ENCODE data around the gene KLK7. TPM values are rescaled to one million over a fixed set of nuclear protein-coding genes. Genes with fewer than 3 reads are reported as not detected.

The KLK7 gene
- total RNA-seq, 4 donors from 2014 or later: 9.5 to 309 (median 198) TPM

- peak overlapping the region in 3 of 4 donors; percentile 91 to 95 (median 92) for H3K27ac ChIP-seq
- peaks cover 0 to 17% (median 0%) of the 10 kb centered on the region in 3 donors for H3K36me3 ChIP-seq
- H3K4me3 ChIP-seq: peak overlapping the region in 2 of 4 donors; percentile 61 to 64
- peaks cover 0 to 59% (median 0%) of the 10 kb centered on the region in 4 donors for H3K27me3 ChIP-seq
- H3K4me1 ChIP-seq: peaks cover 7 to 48% (median 11%) of the 10 kb centered on the region in 3 donors
- H3K9me3 ChIP-seq: no peaks in the 10 kb centered on the region
- WGBS, 2 donors: 60 to 61% methylated on average over 5 of the region's 5 CpGs
- intact Hi-C loops (cut with DNase I): no loop called here
- TF ChIP-seq POLR2A (IDR thresholded peaks at IDR 0.05): no peak
- TF ChIP-seq, protein P1, sequence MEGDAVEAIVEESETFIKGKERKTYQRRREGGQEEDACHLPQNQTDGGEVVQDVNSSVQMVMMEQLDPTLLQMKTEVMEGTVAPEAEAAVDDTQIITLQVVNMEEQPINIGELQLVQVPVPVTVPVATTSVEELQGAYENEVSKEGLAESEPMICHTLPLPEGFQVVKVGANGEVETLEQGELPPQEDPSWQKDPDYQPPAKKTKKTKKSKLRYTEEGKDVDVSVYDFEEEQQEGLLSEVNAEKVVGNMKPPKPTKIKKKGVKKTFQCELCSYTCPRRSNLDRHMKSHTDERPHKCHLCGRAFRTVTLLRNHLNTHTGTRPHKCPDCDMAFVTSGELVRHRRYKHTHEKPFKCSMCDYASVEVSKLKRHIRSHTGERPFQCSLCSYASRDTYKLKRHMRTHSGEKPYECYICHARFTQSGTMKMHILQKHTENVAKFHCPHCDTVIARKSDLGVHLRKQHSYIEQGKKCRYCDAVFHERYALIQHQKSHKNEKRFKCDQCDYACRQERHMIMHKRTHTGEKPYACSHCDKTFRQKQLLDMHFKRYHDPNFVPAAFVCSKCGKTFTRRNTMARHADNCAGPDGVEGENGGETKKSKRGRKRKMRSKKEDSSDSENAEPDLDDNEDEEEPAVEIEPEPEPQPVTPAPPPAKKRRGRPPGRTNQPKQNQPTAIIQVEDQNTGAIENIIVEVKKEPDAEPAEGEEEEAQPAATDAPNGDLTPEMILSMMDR (IDR thresholded peaks at IDR 0.05): no peak
- no peak for DNase-seq
Measured at GRCh38 chr19:51027873-51028272, 44.2 kb upstream of the KLK7 start.

DNA sequence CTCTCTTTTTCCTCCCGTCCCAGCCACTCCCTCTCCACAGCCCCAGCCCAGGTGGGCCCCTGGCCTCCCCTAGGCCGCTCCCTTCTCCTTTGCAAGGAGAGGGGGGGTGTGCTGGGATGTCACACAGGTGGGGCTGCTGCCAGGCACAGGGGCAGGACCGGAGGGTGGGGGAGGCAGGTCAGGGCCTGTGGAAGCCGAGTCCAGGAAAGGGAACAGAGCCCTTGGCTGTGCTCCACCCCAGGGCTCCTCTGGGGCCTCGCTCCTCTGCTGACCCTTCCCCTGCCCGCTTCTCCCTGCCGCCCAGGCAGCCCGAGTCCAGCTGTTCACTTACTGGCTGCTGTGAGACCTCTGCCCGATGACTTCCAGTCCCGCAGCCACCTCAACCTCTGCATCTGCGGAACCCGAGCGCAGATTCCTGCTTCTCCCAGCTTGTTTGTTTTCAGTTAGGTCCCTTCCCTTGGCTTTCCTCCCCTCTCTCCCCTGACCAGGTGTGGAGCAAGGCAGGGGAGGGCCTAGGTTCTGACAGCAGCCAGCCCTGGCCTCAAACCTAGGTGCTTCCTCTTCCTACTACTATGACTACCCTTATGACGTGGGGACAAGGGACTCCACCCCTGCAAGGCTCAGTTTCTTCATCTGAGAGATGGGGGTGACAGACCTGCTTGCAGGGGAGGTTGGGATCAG lies 43.5 kb upstream of the KLK7 start:
- peaks cover 0 to 23% (median 0%) of the 10 kb centered on the region in 3 donors for H3K36me3 ChIP-seq
- TF ChIP-seq POLR2A (IDR thresholded peaks at IDR 0.05): peak in 1 of 4 donors; percentile 44
- TF ChIP-seq, protein P1 (IDR thresholded peaks at IDR 0.05): no peak
- intact Hi-C loops (cut with DNase I): no loop called here
- H3K4me1 ChIP-seq: peaks cover 7 to 49% (median 11%) of the 10 kb centered on the region in 3 donors
- DNase-seq: no peak
- H3K27me3 ChIP-seq: peaks cover 0 to 65% (median 0%) of the 10 kb centered on the region in 4 donors
- peak overlapping the region; percentile 42 to 64 (median 62) for H3K4me3 ChIP-seq
- H3K27ac ChIP-seq: peak overlapping the region; percentile 89 to 95 (median 92)
- H3K9me3 ChIP-seq: no peaks in the 10 kb centered on the region
- WGBS, 2 donors: 28 to 33% methylated on average over 11 of the region's 14 CpGs

GRCh38 chr19:51026554-51026831 lies 42.8 kb upstream of the KLK7 start, which contains the start of gene KLK11:
TSS of gene KLK11 (minus strand) at chr19:51026616. CDS start at chr19:51025631, 985 bp downstream.
- Histone ChIP-seq H3K27ac (peak within 1 kb of the TSS; percentile 89 to 95 (median 92)), H3K36me3 (peaks cover 0 to 24% (median 0%) of the 10 kb centered on the region in 3 donors), H3K4me3 (peak within 1 kb of the TSS; percentile 42 to 64 (median 62)), H3K27me3 (peaks cover 0 to 65% (median 0%) of the 10 kb centered on the region in 4 donors), H3K9me3 (no peaks in the 10 kb centered on the region), H3K4me1 (peaks cover 7 to 57% (median 11%) of the 10 kb centered on the region in 3 donors)
- TF ChIP-seq POLR2A (IDR thresholded peaks at IDR 0.05): peak in 2 of 4 donors; percentile 30 to 60
- TF ChIP-seq, protein P1 (IDR thresholded peaks at IDR 0.05): no peak
- intact Hi-C loops (cut with DNase I): no loop called here
- 35 to 75% methylated on average over 9 to 11 of the region's 11 CpGs for WGBS, 2 donors
- DNase-seq: no peak

DNA sequence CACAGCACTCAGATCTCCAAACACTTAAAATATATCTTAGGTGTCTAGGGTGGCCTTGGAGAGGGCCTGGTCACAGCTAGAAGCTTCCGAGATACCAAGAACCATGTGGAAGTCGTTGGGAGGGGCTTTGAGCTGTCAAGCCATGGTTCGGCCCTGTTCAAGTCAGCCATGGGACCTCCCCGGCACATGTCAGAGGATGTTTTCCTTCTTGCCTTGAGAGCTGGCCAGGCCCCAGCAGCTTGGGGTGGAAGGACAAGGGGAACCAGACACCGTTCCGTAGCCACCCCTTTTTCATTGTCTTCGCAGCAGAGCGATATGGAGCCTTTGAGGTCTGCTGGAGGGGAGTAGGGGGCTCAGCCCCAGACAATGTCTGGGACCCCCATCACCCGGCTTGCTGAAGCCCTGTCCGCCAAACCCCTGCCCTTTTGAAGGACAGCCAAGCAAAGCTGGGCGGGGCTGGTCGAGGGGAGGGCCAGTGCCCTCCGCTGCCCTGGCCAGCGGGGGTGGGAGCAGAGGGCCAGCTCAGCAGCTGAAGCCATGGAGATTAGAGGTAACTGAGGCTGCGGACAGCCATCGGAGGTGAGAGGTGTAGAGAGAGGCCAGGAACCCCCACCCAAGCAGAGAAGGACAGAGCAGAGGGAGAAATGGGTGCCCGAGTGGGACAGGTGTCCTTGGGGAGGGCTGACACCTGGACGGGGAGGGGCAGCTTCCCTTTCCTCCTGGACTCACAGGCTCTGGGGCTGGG lies 42.3 kb upstream of the KLK7 start:
- H3K27me3 ChIP-seq: peaks cover 0 to 65% (median 0%) of the 10 kb centered on the region in 4 donors
- H3K9me3 ChIP-seq: no peaks in the 10 kb centered on the region
- WGBS, 2 donors: 31 to 36% methylated on average over 8 to 16 of the region's 18 CpGs
- TF ChIP-seq, protein P1 (IDR thresholded peaks at IDR 0.05): no peak
- no peak for TF ChIP-seq POLR2A (IDR thresholded peaks at IDR 0.05)
- intact Hi-C loops (cut with DNase I): no loop called here
- H3K36me3 ChIP-seq: peaks cover 0 to 24% (median 0%) of the 10 kb centered on the region in 3 donors
- peak overlapping the region; percentile 42 to 64 (median 62) for H3K4me3 ChIP-seq
- peaks cover 7 to 62% (median 11%) of the 10 kb centered on the region in 3 donors for H3K4me1 ChIP-seq
- DNase-seq: no peak
- peak overlapping the region; percentile 89 to 95 (median 92) for H3K27ac ChIP-seq

DNA sequence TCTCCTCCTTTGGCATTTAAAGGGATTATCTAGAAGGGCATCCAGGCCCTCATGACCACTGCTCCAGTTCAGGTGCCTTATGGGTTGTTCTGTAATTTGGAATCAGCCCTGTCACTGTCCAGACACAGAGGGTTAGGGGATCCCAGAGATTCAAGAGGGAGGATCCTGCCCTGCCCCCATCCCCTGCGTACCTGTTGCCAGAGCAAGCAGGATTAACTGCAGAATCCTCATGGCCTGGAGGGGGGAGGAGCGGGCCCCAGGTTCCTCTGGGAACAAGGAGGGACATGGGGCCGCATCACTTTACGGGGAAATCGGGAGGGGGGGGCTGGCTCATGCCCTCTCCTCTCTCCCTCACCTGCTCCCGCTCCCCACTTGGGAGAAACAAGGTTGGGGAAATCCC lies 41.7 kb upstream of the KLK7 start:
- intact Hi-C loops (cut with DNase I): no loop called here
- H3K36me3 ChIP-seq: peaks cover 0 to 24% (median 0%) of the 10 kb centered on the region in 3 donors
- H3K27me3 ChIP-seq: peaks cover 0 to 70% (median 0%) of the 10 kb centered on the region in 4 donors
- WGBS, 2 donors: 40% methylated on average over 2 of the region's 6 CpGs; no CpG with 5 or more reads in 1 of the 2 donors
- H3K9me3 ChIP-seq: no peaks in the 10 kb centered on the region
- H3K27ac ChIP-seq: peak overlapping the region; percentile 89 to 95 (median 92)
- peaks cover 7 to 68% (median 11%) of the 10 kb centered on the region in 3 donors for H3K4me1 ChIP-seq
- TF ChIP-seq, protein P1 (IDR thresholded peaks at IDR 0.05): no peak
- peak overlapping the region; percentile 42 to 64 (median 62) for H3K4me3 ChIP-seq
- DNase-seq: no peak

Data from esophagus squamous epithelium (tissue), 5 donors.